ENCODE measurements around the gene GALNTL6.

The GALNTL6 gene

GRCh38 chr4:171812665-171813525, at the start of gene GALNTL6:
GALNTL6 (plus strand) TSS chr4:171813404.
- peak in 30 of 56 donors; percentile 1 to 62 (median 20) for DNase-seq

GRCh38 chr4:171765514-171765913, 47.7 kb upstream of the GALNTL6 start:
- DNase-seq = no peak

GRCh38 chr4:171774642-171775190, 38.5 kb upstream of the GALNTL6 start:
- no peak for DNase-seq

- DNase-seq = no peak
Observed at GRCh38 chr4:171779301-171779700, 33.9 kb upstream of the GALNTL6 start.

- no peak for DNase-seq
Observed at GRCh38 chr4:171785388-171785787, 27.8 kb upstream of the GALNTL6 start.

- DNase-seq = no peak
Observed at GRCh38 chr4:171793723-171794122, 19.5 kb upstream of the GALNTL6 start.

- no peak for DNase-seq
Observed at GRCh38 chr4:171794528-171794927, 18.7 kb upstream of the GALNTL6 start.

- no peak for DNase-seq
Observed at GRCh38 chr4:171809854-171810253, 3.4 kb upstream of the GALNTL6 start.

GRCh38 chr4:171812333-171812664, 905 bp upstream of the GALNTL6 start:
- peak in 2 of 56 donors; percentile 5 to 9 for DNase-seq

- DNase-seq = peak in 14 of 56 donors; percentile 8 to 62 (median 30)
Observed at GRCh38 chr4:171813526-171814250, 484 bp downstream of the GALNTL6 start.

- peak in 3 of 56 donors; percentile 1 to 8 (median 1) for DNase-seq
Observed at GRCh38 chr4:171814545-171814944, 1.3 kb downstream of the GALNTL6 start.

- no peak for DNase-seq
Observed at GRCh38 chr4:171817026-171817425, 3.8 kb downstream of the GALNTL6 start.

GRCh38 chr4:171834640-171835039, 21.4 kb downstream of the GALNTL6 start:
- DNase-seq = no peak

- no peak for DNase-seq
Observed at GRCh38 chr4:171843456-171843855, 30.3 kb downstream of the GALNTL6 start.

GRCh38 chr4:171846232-171846631, 33.0 kb downstream of the GALNTL6 start:
- DNase-seq = peak in 3 of 56 donors; percentile 1 to 2 (median 1)

GRCh38 chr4:171846893-171847292, 33.7 kb downstream of the GALNTL6 start:
- DNase-seq = no peak

- DNase-seq = no peak
Observed at GRCh38 chr4:171847751-171848150, 34.5 kb downstream of the GALNTL6 start.

- no peak for DNase-seq
Observed at GRCh38 chr4:171849686-171850222, 36.5 kb downstream of the GALNTL6 start.

- no peak for DNase-seq
Observed at GRCh38 chr4:171851295-171851694, 38.1 kb downstream of the GALNTL6 start.

GRCh38 chr4:171857302-171858012, 44.3 kb downstream of the GALNTL6 start:
- DNase-seq = no peak

- DNase-seq = no peak
Observed at GRCh38 chr4:171875291-171875690, 62.1 kb downstream of the GALNTL6 start.
